RWPE2 (cell line): ENCODE measurements around the gene MBD3.

Experiments
- ATAC-seq: fragments of 200-7000 bp; cut with Tn5 transposase; 3 replicates; pipeline ENCODE4 v1.9.1; 2021; ENCODE audit warnings: low read depth
- DNase-seq: peaks from one replicate; pipeline ENCODE4 v3.0.0-alpha.2; 2020; ENCODE audit warnings: low spot score
- H3K27ac ChIP-seq: fragments of 450-650 bp; 2 replicates; pipeline ENCODE4 v1.5.1; 2017; ENCODE audit warnings: mild to moderate bottlenecking; ENCODE audit not compliant: poor library complexity, severe bottlenecking
- H3K27me3 ChIP-seq: fragments of 250-450 bp; sonication (Bioruptor Pico); 2 replicates; pipeline ENCODE4 v1.5.1; 2021; ENCODE audit warnings: mild to moderate bottlenecking, moderate library complexity; ENCODE audit not compliant: insufficient read depth, poor library complexity, severe bottlenecking
- H3K36me3 ChIP-seq: fragments of 250-450 bp; sonication (Bioruptor Pico); 2 replicates; pipeline ENCODE4 v1.5.1; 2020; ENCODE audit warnings: low read depth, mild to moderate bottlenecking, moderate library complexity
- H3K4me1 ChIP-seq: fragments of 250-450 bp; sonication (Bioruptor Pico); 2 replicates; pipeline ENCODE4 v1.5.1; 2021; ENCODE audit warnings: mild to moderate bottlenecking, moderate library complexity; ENCODE audit not compliant: insufficient read depth, poor library complexity, severe bottlenecking
- H3K4me3 ChIP-seq: fragments of 250-450 bp; sonication (Bioruptor Pico); 2 replicates; pipeline ENCODE4 v1.5.1; 2021; ENCODE audit warnings: mild to moderate bottlenecking, moderate library complexity; ENCODE audit not compliant: severe bottlenecking
- H3K9me3 ChIP-seq: fragments of 250-450 bp; sonication (Bioruptor Pico); 2 replicates; pipeline ENCODE4 v1.5.1; 2021; ENCODE audit warnings: mild to moderate bottlenecking, moderate library complexity; ENCODE audit not compliant: severe bottlenecking
- CTCF ChIP-seq: fragments of 450-650 bp; IDR thresholded peaks from one replicate; pipeline ENCODE4 v1.5.1; 2017; ENCODE audit warnings: mild to moderate bottlenecking, moderate library complexity; ENCODE audit not compliant: poor library complexity, severe bottlenecking

The MBD3 gene

GRCh38 chr19:1575323-1576241 lies 17.1 kb downstream of the MBD3 start:
- no peaks in the 10 kb centered on the region for H3K27me3 ChIP-seq
- no peak for TF ChIP-seq CTCF
- no peaks in the 10 kb centered on the region for H3K4me1 ChIP-seq
- no peak overlapping the region for H3K27ac ChIP-seq
- DNase-seq = no peak
- no peak for ATAC-seq
- H3K36me3 ChIP-seq = peaks cover 7% of the 10 kb centered on the region; the same call in 1 of the 2 replicates
- no peak overlapping the region for H3K4me3 ChIP-seq
- no peaks in the 10 kb centered on the region for H3K9me3 ChIP-seq

GRCh38 chr19:1574354-1575136 lies 18.1 kb downstream of the MBD3 start:
- no peaks in the 10 kb centered on the region for H3K27me3 ChIP-seq
- TF ChIP-seq CTCF = no peak
- no peak for DNase-seq

GRCh38 chr19:1572795-1573194 lies 19.9 kb downstream of the MBD3 start:
- Histone ChIP-seq H3K27me3 (no peaks in the 10 kb centered on the region), H3K9me3 (no peaks in the 10 kb centered on the region), H3K36me3 (0 out of 2 replicates have a peak, but pooled peaks cover 6% of the 10 kb centered on the region), H3K4me1 (no peaks in the 10 kb centered on the region), H3K27ac (no peak overlapping the region), H3K4me3 (no peak overlapping the region)
- no peak for DNase-seq
- ATAC-seq = no peak; the same call in 2 of the 3 replicates
- no peak for TF ChIP-seq CTCF

More at GRCh38 chr19:1574354-1575136, 18.1 kb downstream of the MBD3 start:
- no peak for ATAC-seq
- Histone ChIP-seq H3K27ac (no peak overlapping the region), H3K9me3 (no peaks in the 10 kb centered on the region), H3K4me3 (no peak overlapping the region), H3K36me3 (0 out of 2 replicates have a peak, but pooled peaks cover 6% of the 10 kb centered on the region), H3K4me1 (no peaks in the 10 kb centered on the region)

- no peak for TF ChIP-seq CTCF
- H3K9me3 ChIP-seq = no peaks in the 10 kb centered on the region
- DNase-seq = no peak
- H3K36me3 ChIP-seq = no peaks in the 10 kb centered on the region
- H3K27me3 ChIP-seq = no peaks in the 10 kb centered on the region
- H3K4me1 ChIP-seq = no peaks in the 10 kb centered on the region
- no peak for ATAC-seq
- no peak overlapping the region for H3K4me3 ChIP-seq
- no peak overlapping the region for H3K27ac ChIP-seq
Measured at GRCh38 chr19:1571358-1571757, 21.3 kb downstream of the MBD3 start.
